Nephron (organoid): ENCODE measurements around the gene SAMD4B.

Source experiments
- H3K27ac Mint-ChIP-seq, 3 experiments: 2 replicates each; pipeline ENCODE4 v1.8.0; 2020; ENCODE audit warnings: mixed read lengths in 3 of 3, mild to moderate bottlenecking in 2 of 3, moderate library complexity in 1 of 3
- H3K27me3 Mint-ChIP-seq: 2 replicates; pipeline ENCODE4 v1.8.0; 2021; ENCODE audit warnings: low read depth, mild to moderate bottlenecking, moderate library complexity, mixed read lengths
- H3K36me3 Mint-ChIP-seq: 2 replicates; pipeline ENCODE4 v1.8.0; 2020; ENCODE audit warnings: low read depth, mixed read lengths
- H3K4me1 Mint-ChIP-seq: 2 replicates; pipeline ENCODE4 v1.8.0; 2020; ENCODE audit warnings: mixed read lengths
- H3K4me3 Mint-ChIP-seq, 3 experiments: 2 replicates each; pipeline ENCODE4 v1.8.0; 2020; ENCODE audit warnings: mild to moderate bottlenecking in 3 of 3, mixed read lengths in 3 of 3, moderate library complexity in 2 of 3
- H3K9me3 Mint-ChIP-seq: 2 replicates; pipeline ENCODE4 v1.8.0; 2020; ENCODE audit warnings: mixed read lengths
- CTCF ChIP-seq, 3 experiments: fragments of 200-600 bp; sonication (generic); IDR thresholded peaks; one replicate each; pipeline ENCODE4 v1.5.0; 2021; ENCODE audit warnings: antibody characterized with exemption in 3 of 3; ENCODE audit not compliant: unreplicated experiment in 3 of 3

Gene SAMD4B

GRCh38 chr19:39355253-39355652, 13.0 kb downstream of the SAMD4B start:
- Mint-ChIP-seq H3K4me1 (peaks cover 7% of the 10 kb centered on the region), H3K4me3 (no peak overlapping the region), H3K27ac (no peak overlapping the region), H3K9me3 (no peaks in the 10 kb centered on the region), H3K36me3 (peaks cover 61% of the 10 kb centered on the region), H3K27me3 (no peaks in the 10 kb centered on the region)
- no peak for TF ChIP-seq CTCF (IDR thresholded peaks at IDR 0.05; ENCODE audit: unreplicated experiment in 3 of 3)

- Mint-ChIP-seq H3K27me3 (no peaks in the 10 kb centered on the region), H3K4me3 (no peak overlapping the region), H3K9me3 (no peaks in the 10 kb centered on the region), H3K4me1 (peaks cover 7% of the 10 kb centered on the region), H3K36me3 (peaks cover 69% of the 10 kb centered on the region), H3K27ac (no peak overlapping the region)
- no peak for TF ChIP-seq CTCF (IDR thresholded peaks at IDR 0.05; ENCODE audit: unreplicated experiment in 3 of 3)
Observed at GRCh38 chr19:39356073-39356472, 13.9 kb downstream of the SAMD4B start.

GRCh38 chr19:39356647-39357046, 14.4 kb downstream of the SAMD4B start:
- H3K27ac Mint-ChIP-seq = no peak overlapping the region
- no peak overlapping the region for H3K4me3 Mint-ChIP-seq
- no peak for TF ChIP-seq CTCF (IDR thresholded peaks at IDR 0.05; ENCODE audit: unreplicated experiment in 3 of 3)
- no peaks in the 10 kb centered on the region for H3K27me3 Mint-ChIP-seq
- no peaks in the 10 kb centered on the region for H3K9me3 Mint-ChIP-seq
- peaks cover 68% of the 10 kb centered on the region for H3K36me3 Mint-ChIP-seq
- peaks cover 7% of the 10 kb centered on the region for H3K4me1 Mint-ChIP-seq

GRCh38 chr19:39359026-39359425, 16.8 kb downstream of the SAMD4B start:
- H3K27me3 Mint-ChIP-seq = no peaks in the 10 kb centered on the region
- no peak overlapping the region for H3K27ac Mint-ChIP-seq
- peaks cover 16% of the 10 kb centered on the region for H3K4me1 Mint-ChIP-seq
- no peaks in the 10 kb centered on the region for H3K9me3 Mint-ChIP-seq
- peaks cover 77% of the 10 kb centered on the region for H3K36me3 Mint-ChIP-seq
- no peak overlapping the region for H3K4me3 Mint-ChIP-seq
- TF ChIP-seq CTCF (IDR thresholded peaks at IDR 0.05; ENCODE audit: unreplicated experiment in 3 of 3) = no peak

GRCh38 chr19:39360599-39360998, 18.4 kb downstream of the SAMD4B start:
- Mint-ChIP-seq H3K4me1 (peaks cover 18% of the 10 kb centered on the region), H3K27me3 (no peaks in the 10 kb centered on the region), H3K4me3 (no peak overlapping the region), H3K9me3 (no peaks in the 10 kb centered on the region), H3K36me3 (peaks cover 73% of the 10 kb centered on the region), H3K27ac (no peak overlapping the region)
- no peak for TF ChIP-seq CTCF (IDR thresholded peaks at IDR 0.05; ENCODE audit: unreplicated experiment in 3 of 3)
